Ecto neural progenitor cell (in vitro differentiated cells): Measurements from ENCODE around the gene TOB2.

ENCODE experiments used
- DNase-seq: peaks from one replicate; pipeline ENCODE4 v3.0.0-alpha.2; 2018; ENCODE audit warnings: low spot score

The TOB2 gene, protein sequence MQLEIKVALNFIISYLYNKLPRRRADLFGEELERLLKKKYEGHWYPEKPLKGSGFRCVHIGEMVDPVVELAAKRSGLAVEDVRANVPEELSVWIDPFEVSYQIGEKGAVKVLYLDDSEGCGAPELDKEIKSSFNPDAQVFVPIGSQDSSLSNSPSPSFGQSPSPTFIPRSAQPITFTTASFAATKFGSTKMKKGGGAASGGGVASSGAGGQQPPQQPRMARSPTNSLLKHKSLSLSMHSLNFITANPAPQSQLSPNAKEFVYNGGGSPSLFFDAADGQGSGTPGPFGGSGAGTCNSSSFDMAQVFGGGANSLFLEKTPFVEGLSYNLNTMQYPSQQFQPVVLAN

DNA sequence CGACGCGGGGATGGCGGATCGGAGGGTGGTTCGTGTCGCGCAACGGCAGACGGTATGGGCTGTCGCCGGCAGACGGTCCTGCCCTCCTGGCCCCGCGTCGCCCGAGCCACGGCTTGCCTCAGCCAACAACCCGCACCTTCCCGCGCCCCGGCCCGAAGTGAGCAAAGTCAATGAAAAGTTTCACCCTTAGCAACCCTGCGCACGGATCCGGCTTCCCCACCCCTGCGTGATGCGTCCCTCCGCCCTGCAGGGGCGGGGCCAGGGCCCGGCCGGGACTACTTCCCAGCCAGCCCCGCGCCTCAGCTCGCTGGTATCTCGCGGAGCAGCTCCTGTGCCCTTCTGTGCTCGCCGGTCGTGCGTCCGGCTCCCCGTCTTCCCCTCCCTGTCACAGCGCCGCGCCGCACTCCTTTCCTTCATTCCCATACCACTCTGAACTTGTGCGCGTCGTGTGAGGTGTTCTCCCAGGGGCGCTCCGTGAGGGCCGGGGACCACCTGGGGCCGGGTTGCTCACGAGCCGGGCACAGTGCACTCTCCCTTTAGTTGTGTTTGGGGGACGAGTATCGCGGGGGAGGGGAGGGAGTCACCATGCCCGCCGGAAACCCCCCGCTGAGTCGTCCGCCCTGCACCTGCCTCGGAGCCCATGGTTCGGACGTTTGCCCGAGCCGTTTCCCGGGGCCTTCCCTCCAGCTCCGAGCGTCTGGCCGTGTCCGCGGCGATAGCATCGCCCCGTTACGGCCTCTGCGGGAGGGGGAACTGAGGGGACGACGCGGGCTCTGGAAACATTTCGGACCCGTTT is at the start of gene TOB2:
TSS of gene TOB2 (minus strand) at position 163 of the 796 bp plus-strand sequence. CDS start 9,456 bp downstream, outside the sequence.
- peak; percentile 98 for DNase-seq

DNA sequence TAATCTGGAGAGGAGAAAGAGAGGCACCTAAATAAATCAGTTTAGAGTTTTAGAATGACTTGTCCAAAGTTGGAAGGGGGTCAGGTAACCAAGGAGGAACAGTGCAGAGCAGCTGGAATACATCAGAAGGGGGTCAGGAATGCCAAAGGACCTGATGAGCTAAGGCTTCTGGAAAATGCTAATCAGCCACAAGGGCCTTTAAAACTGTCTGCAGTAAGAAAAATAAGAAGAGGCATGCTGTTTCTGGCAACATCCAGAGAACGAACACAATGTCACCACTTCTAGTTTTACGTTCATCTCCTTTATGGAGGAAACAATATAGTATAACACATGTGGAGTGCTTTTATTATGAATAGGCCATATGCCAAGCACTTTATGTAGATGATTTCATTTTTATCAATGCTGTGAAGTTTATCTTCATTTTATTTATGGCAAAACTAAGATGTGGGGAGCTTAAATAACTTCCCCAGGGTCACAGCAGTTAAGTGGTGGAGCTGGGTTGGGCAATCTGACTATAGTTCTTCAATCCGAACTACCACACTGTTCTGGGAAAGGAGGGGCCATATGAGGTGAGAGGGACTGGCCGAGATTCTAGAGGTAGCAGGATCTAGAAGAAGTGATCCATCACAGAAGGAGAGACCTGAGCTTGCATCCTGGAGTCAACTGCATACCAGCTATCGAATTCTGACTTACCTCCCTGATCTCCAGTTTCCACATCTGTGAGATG is 44.9 kb upstream of the TOB2 start:
- DNase-seq = no peak

DNA sequence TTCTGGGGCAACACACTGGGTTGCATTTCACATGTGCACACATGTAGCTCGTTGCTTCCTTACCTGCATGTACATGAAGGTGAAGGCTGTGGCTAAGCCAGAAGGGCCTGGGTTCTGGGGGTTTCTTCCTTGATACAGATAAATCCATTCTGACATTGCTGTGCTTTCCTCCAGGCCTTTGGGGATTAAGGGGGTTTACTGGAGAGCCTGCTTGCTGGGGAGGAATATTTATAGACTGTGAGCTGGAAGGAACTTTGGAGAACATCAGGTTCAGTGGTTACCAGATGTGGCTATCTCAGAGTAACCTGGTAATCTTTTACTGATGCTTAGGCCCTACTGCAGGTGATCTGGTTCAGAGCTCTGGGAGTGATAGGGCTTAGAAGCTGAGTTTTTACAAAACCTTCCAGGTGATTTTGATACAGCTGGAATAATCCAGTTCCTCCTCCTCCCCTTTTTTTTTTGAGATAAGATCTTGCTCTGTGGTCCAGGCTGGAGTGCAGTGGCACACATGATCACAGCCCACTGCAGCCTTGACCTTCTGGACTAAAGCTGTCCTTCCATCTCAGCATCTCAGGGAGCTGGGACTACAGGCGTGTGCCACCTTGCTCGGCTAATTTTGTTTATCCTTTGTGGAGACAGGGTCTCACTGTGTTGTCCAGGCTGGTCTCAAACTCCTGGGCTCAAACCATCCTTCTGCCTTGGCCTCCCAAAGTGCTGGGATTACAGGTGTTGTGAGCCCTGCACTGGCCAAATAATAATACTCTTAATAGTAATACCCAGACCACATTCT is 42.2 kb upstream of the TOB2 start:
- no peak for DNase-seq

DNA sequence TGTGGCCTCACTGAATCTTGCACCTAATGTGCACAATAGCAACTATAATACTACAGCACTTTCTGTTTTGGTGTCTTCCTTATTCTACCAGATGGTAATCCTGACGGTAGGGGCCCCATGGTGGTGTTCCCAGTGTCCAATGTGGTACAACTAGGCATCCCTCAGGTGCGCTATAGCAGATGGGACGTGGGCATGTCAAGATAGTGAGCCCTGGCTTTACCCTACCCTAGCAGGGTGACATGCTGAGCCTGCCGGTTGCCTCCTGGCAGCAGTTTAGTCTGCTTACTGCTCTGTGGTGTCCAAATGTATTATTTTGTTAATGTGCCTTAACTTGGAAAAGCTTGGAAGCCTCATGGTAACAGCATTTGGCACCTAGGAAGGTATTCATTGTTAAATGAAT is 41.5 kb upstream of the TOB2 start:
- no peak for DNase-seq

DNA sequence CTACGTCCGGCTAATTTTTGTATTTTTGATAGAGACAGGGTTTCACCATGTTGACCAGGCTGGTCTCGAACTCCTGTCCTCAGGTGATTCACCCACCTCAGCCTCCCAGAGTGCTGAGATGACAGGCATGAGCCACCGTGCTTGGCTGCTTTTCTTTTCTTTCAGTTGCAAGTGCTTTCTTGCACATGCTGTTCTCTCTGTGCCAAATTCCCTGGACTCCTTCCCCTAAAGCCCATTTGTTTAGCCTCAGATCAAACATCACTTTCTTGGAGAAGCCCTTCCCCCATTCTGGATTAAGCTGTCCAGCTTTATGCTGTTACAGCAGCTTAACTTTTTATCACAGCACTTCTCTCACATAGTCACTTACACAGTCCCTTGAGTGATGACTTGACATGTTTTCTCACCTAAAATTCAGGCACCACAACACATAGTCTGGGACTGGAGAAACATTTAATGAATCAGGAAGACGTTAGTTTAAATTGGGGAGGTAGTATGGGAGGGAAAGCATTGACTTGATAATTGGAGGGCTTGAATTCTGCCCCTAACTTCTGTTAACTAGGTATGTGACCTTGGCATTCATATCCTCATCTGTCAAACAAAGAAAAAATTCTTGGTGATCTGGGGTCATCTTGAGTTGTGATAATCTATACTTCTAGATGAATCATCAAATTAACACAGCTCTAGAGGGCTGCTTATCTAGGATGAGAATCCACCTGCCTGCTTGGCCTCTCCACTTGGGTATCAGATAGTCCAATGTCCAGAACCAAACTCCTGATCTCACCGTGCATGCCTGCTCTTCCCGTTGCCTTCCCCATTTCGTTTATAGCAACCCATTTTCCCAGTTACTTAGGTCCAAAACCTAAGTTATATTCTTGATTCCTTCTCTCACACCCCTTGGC is 40.7 kb upstream of the TOB2 start:
- no peak for DNase-seq

DNA sequence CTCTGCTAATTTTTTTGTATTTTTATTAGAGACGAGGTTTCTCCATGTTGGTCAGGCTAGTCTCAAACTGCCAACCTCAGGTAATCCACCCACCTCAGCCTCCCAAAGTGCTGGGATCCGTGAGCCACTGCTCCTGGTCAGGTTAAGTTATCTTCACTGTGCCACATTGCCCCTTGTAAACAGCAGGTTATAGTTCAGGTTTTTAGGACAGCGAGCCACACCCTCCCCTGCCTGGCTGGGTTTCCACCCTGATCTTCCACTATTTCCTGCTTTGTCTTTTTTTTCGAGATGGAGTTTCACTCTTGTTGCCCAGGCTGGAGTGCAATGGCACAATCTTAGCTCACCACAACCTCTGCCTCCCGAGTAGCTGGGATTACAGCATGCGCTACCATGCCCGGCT is 38.4 kb upstream of the TOB2 start:
- DNase-seq = no peak

DNA sequence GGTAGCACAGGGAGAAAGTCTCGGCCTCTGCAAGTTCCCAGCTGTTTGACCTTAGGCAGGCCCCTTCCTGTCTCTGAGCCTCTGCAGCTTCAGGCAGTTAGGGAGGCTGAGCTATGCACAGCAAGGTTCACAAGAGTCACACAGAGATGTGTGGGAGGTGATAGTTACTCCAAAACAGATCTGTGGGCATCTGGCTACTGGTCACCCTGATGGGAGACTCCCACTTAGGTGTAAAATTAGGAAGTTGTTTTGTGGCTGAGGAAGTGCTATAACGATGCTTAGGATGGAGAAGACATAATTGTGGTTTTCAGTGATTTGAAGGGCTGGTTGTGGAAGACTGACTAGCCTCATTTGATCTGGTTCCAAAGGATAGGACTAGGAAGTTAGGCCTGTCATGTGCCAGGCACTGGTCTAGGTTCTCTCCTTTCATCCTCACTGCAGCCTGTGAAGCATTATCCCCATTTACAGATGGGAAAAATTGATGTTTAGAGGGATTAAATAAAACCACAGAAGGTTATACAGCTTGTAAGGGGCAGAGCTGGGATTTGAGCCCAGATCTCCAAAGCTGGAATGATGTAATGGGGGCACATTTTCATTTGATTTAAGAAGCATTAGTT is 35.8 kb upstream of the TOB2 start:
- DNase-seq = no peak

DNA sequence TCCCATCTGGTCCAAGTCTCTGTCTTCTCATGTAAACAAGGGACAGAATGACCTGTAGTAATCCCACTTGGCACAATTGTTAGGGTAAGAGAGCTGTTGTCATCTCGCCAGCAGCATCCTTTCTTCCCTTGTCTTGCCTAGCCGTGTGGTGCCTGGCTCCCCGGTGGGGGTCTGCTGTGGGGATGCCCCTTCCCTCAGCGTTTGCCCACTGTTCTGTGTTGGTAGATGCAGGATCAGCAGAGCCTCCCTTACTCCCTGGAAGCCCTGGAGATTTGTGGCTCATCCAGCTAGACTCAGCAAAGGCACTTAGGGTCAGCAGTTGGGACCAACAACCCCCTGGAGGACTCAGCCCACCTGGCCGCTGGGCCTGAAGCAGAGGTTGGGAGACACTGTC is 35.3 kb upstream of the TOB2 start:
- DNase-seq = no peak

DNA sequence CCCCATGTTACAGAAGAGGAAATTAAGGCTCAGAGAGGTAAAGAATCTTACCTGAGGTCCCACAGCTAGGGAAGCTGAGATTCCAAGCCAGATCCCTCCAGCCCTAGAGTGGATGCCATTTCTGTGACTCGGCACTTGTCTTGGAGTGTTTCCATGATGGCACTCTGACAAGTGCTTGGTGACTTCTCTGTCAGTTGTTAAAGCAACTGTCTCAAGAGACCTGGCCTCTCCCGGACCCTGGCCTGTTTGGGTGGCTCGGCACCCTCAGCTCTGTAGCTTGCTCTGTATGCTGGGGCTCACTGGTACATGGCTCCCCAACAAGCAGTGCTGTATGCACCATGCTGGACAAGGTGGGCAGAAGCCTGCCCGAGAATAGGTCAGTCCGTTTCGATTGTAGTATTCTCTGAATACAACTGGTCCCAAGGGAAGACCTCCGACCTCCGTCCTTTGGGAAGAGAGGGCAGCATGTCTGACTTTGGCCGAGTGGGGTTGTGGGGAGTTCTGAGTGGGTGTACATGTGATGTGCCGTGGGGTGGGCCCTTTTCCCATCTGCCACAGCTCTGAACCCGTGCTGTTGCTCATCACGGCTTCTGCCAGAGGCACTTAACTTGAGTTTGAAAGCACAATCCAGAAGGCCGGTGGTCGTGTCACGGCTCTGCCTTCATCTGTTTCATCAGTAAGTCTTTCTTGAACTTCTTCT is 34.7 kb upstream of the TOB2 start:
- DNase-seq = no peak

DNA sequence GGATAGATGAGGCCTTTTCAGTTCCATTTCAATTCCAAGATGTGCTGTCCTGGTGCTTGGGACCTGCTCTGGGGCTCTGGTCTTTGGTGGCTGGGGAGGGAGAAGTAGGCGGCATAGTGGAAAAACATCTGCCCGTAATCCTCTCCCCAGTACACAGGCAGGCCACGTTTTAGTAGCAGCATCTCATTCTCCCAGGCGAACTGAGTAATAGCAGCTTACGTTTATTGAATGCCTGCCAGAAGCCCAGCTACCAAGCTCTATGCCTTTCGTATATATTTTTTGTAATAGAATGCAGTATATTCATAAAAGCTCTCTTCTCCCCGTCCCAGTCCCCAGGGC is 33.8 kb upstream of the TOB2 start:
- DNase-seq = no peak

DNA sequence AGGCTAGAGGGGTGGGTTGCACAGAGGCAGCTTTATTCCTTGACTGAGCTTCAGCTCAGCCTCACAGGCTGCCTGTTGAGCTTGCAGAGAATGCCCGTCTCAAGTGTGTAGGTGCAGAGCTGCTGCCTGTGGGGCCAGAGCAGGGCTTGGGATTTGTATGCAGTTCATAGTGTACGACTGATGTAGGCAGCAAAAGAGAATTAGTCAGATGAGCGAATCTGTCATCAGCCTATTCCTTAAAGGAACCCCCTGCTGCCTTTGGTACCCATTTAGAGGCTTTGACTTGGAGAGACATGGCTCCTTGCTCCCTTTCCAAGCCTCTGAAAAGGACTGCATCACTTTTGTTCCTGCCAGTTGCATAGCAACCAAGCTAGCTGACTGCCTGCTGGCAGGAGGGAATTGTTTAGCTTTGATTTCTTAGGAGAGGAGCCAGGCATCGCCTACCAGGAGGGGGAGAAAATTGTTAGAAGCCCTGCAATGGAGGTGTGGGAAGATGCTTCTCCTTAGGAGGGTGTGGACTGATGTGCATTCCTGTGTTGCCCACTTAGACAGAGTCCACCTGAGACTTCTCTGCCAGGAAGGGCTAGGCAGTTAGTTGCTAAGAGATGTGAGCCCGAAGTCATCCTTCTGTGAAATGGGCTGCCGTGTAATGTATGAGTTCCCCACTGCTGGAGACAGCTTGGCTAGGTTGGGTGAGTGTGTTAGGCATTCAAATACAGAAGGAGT is 33.2 kb upstream of the TOB2 start:
- DNase-seq = peak; percentile 57

DNA sequence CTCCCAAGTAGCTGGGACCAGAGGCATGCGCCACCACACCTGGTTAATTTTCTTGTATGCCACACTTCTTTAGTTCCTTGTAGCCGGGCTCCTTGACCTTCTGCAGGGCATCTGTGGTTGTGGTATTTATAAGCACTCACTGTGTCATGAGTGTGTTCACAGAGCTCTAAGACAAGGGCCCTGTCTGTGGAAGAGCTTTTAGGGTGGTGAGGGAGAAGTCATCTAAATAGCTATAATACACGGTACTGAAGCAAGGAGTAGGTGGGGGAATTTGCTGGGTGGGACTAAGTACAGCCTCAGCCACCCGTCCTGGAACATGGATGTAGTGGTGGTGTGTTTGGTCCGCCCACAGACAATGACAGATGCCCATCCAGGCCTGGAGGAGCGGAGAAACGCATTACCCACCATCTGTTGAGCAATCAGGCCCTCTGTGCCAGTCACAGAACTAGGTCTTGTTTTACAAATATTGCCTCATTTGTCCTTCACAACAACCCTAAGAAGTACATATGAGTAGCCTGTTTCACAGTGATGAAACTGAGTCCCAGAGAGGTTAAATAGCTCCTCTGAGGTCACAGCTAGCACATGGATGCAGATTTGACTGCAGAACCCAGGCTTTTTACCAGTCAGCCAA is 32.4 kb upstream of the TOB2 start:
- DNase-seq = no peak

DNA sequence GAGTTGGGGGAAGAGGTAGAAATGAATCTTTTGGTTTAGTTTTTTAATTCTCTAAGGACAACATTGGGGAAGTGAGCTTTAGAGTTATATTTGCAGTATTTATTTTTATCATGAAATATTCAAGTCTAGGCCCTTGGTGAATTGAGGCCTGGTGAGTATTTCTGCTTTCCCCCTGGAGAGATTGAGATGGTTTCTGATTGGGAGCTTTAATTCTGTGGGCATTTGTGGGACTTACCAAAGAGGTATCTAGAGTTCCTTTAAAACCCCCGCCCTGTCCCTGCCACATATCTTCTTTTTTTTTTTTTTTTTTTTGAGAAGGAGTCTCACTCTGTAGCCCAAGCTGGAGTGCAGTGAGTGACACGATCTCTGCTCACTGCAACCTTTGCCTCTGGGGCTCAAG is 31.9 kb upstream of the TOB2 start:
- DNase-seq = no peak

DNA sequence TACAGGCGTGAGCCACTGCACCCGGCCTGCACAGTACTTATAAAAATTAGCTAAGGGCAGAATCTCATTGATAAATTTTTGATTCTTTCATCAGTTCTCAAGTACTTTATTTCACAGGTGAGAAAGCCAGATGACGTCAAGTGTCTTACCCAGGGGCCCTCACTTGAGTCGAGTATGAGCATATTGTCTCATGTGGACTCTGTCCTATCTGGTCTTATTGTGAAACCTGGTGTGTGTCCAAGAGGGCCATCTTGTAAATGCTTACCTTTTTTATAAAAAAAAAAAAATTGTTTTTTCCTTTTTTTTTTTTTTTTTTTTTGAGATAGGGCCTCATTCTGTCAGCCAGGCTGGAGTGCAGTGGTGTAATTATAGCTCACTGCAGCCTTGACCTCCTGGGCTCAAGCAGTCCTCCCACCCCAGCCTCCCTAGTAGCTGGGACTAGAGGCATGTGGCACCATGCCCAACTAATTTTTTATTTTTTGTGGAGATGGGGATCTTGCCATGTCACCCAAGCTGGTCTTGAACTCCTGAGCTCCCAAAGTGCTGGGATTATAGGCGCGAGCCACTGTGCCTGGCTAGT is 28.4 kb upstream of the TOB2 start:
- no peak for DNase-seq

DNA sequence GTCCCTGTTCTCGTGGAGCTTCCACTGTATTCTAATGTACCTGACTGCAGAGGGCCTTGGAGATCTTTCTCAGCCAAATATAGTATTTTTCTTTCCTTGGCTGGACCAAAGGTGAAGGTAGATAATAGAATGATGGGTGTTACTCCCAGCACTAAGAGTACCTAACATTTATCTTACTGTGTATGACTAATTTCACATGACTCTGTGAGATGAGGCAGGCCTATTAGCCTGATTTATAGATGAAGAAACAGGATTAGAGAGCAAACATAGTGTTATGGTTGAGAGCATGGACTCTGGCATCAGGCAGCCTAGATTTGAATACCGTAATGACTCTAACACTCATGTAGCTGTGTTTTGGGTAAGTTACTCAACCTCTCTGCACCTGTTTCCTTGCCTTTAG is 25.0 kb upstream of the TOB2 start:
- DNase-seq = no peak

DNA sequence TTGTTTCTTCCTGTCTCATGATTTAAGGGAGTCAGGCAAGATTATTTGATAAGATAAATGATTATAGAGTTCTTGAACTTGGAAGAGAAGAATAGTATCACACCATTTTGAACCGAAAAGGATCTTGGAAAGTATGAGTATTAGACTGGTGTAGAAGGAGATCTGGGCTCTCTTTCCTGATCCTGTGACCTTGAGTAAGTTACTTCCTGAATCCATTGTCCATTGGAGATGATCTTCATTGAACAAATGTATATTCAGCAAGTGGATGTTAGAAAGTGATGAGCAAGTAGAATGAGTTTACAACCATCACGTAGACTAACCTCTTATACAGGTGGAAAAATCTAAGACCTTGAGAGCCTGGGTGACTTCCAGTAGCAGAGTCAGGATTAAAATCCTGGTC is 24.3 kb upstream of the TOB2 start:
- DNase-seq = no peak

DNA sequence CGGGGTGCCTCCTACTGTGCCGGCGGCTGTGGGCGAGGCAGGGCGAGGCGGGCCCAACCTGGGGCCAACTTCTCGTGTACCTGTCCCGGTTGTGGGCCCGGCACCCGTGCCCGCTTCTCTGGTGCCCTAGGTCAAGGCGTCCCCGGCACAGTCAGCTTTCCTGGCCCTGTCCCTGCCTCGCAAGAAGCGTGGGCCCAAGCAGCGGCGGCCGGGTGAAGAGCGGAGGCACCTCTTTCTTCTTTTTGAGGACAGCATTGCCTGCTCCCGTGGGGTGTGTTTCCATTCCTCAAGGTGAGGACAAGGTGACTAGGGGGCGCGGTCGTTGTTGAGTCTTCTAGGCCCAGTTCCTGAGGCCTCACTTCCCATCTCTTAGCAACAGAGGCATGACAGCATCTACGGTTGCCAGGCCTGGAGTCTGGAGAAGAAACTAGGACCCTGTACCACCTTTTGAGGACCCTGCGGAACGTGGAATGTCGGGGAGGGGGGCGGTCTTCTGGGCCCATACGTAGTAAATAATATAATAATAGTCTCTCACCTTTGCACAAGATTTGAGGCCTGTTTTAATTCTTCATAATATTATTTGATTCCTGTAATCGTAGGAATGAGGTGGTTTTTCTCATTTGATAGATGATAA is 22.7 kb upstream of the TOB2 start:
- no peak for DNase-seq
